IMR-90 (cell line): ENCODE results near the gene RAC3. TPM values are rescaled to one million over a fixed set of nuclear protein-coding genes. Genes with fewer than 3 reads are reported as not detected.

Experiments
- ATAC-seq: fragments of 200-7000 bp; cut with Tn5 transposase; 2 replicates; pipeline ENCODE4 v1.9.1; 2020; ENCODE audit warnings: low read depth, mild to moderate bottlenecking, moderate library complexity
- BruUV-seq: library from RNA; stranded (reverse); fragments of 400-500 nt; replicated peaks from 2 replicates; lab custom pipeline; 2021; lab: Mats Ljungman, UMichigan
- CTCF ChIA-PET: fragments of 300-600 bp; formaldehyde crosslinking; extraction: SDS; loops from one replicate; lab custom pipeline; 2021; ENCODE audit warnings: antibody characterized with exemption; lab: Yijun Ruan, JAX
- POLR2A ChIA-PET: fragments of 300-600 bp; sonication (Branson Sonifier 250); formaldehyde crosslinking; loops from one replicate; lab custom pipeline; 2022; ENCODE audit warnings: antibody characterized with exemption; ENCODE audit not compliant: unreplicated experiment; lab: Charles Lee
- DNase-seq: peaks from one replicate; pipeline ENCODE4 v3.0.0; 2013
- H2AFZ ChIP-seq: replicated peaks from 2 replicates; pipeline ENCODE3; 2013; ENCODE audit warnings: low read length, mild to moderate bottlenecking; ENCODE audit not compliant: poor library complexity
- H2AK5ac ChIP-seq: 2 replicates; pipeline ENCODE4 v1.6.1; 2013; ENCODE audit warnings: low read depth, low read length, inconsistent platforms
- H2AK9ac ChIP-seq: replicated peaks from 2 replicates; pipeline ENCODE3; 2013; ENCODE audit warnings: mild to moderate bottlenecking, low read depth, low read length, moderate library complexity; ENCODE audit not compliant: poor library complexity
- H2BK120ac ChIP-seq: 2 replicates; pipeline ENCODE4 v1.6.1; 2013; ENCODE audit warnings: low read depth, low read length, inconsistent platforms
- H2BK15ac ChIP-seq: 3 replicates; pipeline ENCODE4 v1.6.1; 2013; ENCODE audit warnings: low read depth, low read length, inconsistent platforms
- H2BK20ac ChIP-seq: 2 replicates; pipeline ENCODE4 v1.6.1; 2013; ENCODE audit warnings: low read depth, mild to moderate bottlenecking, inconsistent platforms, low read length, moderate library complexity
- H2BK5ac ChIP-seq: 2 replicates; pipeline ENCODE4 v1.6.1; 2013; ENCODE audit warnings: mild to moderate bottlenecking, low read depth, low read length, inconsistent platforms; ENCODE audit not compliant: poor library complexity, severe bottlenecking
- H3K14ac ChIP-seq: replicated peaks from 2 replicates; pipeline ENCODE4 v1.6.1; 2013; ENCODE audit warnings: low read depth, low read length, inconsistent platforms
- H3K18ac ChIP-seq: 2 replicates; pipeline ENCODE4 v1.6.1; 2013; ENCODE audit warnings: low read depth, low read length, control low read depth
- H3K23ac ChIP-seq: 2 replicates; pipeline ENCODE4 v1.6.1; 2013; ENCODE audit warnings: low read depth, low read length, inconsistent platforms
- H3K27ac ChIP-seq: 2 replicates; pipeline ENCODE4 v1.5.1; 2013; ENCODE audit warnings: mild to moderate bottlenecking, control low read depth, low read length; ENCODE audit not compliant: insufficient read depth
- H3K27me3 ChIP-seq: 2 replicates; pipeline ENCODE4 v1.6.1; 2013; ENCODE audit warnings: low read length; ENCODE audit not compliant: control insufficient read depth, insufficient read depth
- H3K36me3 ChIP-seq: 2 replicates; pipeline ENCODE4 v1.6.1; 2013; ENCODE audit warnings: low read length, mixed read lengths; ENCODE audit not compliant: control insufficient read depth, insufficient read depth
- H3K4ac ChIP-seq: 2 replicates; pipeline ENCODE4 v1.6.1; 2013; ENCODE audit warnings: low read depth, low read length, inconsistent platforms
- H3K4me1 ChIP-seq: 2 replicates; pipeline ENCODE4 v1.6.1; 2013; ENCODE audit warnings: low read length, mixed read lengths; ENCODE audit not compliant: control insufficient read depth, insufficient read depth
- H3K4me2 ChIP-seq: 2 replicates; pipeline ENCODE4 v1.6.1; 2013; ENCODE audit warnings: low read depth, mild to moderate bottlenecking, control low read depth, low read length, moderate library complexity
- H3K4me3 ChIP-seq: 2 replicates; pipeline ENCODE4 v1.5.1; 2013; ENCODE audit warnings: low read depth, mild to moderate bottlenecking, control low read depth, low read length, moderate library complexity; ENCODE audit not compliant: insufficient read depth
- H3K56ac ChIP-seq: 2 replicates; pipeline ENCODE4 v1.6.1; 2013; ENCODE audit warnings: low read length, inconsistent platforms; ENCODE audit not compliant: insufficient read depth; ENCODE audit errors: extremely low read depth
- H3K79me1 ChIP-seq, 2 experiments: 2 replicates each; pipeline ENCODE4 v1.6.1; 2013; ENCODE audit warnings: low read length in 2 of 2, inconsistent platforms in 1 of 2, low read depth in 1 of 2
- H3K9ac ChIP-seq: 2 replicates; pipeline ENCODE4 v1.6.1; 2013; ENCODE audit warnings: low read depth, low read length, control low read depth
- H3K9me1 ChIP-seq: 2 replicates; pipeline ENCODE4 v1.6.1; 2013; ENCODE audit warnings: low read length, inconsistent platforms; ENCODE audit not compliant: insufficient read depth
- H3K9me3 ChIP-seq: 2 replicates; pipeline ENCODE4 v1.6.1; 2013; ENCODE audit warnings: low read length; ENCODE audit not compliant: control insufficient read depth, insufficient read depth
- H4K20me1 ChIP-seq: 2 replicates; pipeline ENCODE4 v1.6.1; 2013; ENCODE audit warnings: low read length, inconsistent platforms; ENCODE audit not compliant: insufficient read depth
- H4K5ac ChIP-seq: 2 replicates; pipeline ENCODE4 v1.6.1; 2013; ENCODE audit warnings: mild to moderate bottlenecking, low read depth, low read length, control low read depth
- H4K8ac ChIP-seq, 2 experiments: 2 replicates each; pipeline ENCODE4 v1.6.1; 2013; ENCODE audit warnings: low read depth in 2 of 2, low read length in 2 of 2, control low read depth in 1 of 2, inconsistent platforms in 1 of 2
- H4K91ac ChIP-seq: 2 replicates; pipeline ENCODE4 v1.6.1; 2013; ENCODE audit warnings: low read depth, low read length, inconsistent platforms; ENCODE audit not compliant: insufficient read depth
- BHLHE40 ChIP-seq: fragments of 150-350 bp; IDR thresholded peaks from 2 replicates; pipeline ENCODE4 v1.6.1; 2016; ENCODE audit warnings: mild to moderate bottlenecking, low read depth, low read length
- CEBPB ChIP-seq: IDR thresholded peaks from 2 replicates; pipeline ENCODE4 v1.6.1; 2012; ENCODE audit warnings: low read depth, low read length, improper control_type of control experiment
- CTCF ChIP-seq: conservative IDR thresholded peaks from 2 replicates; pipeline ENCODE4 v1.5.1; 2012; ENCODE audit warnings: mild to moderate bottlenecking, low read depth, low read length, improper control_type of control experiment
- MAZ ChIP-seq: IDR thresholded peaks from 2 replicates; pipeline ENCODE4 v1.6.1; 2012; ENCODE audit warnings: low read depth, mild to moderate bottlenecking, low read length, improper control_type of control experiment, moderate library complexity, borderline replicate concordance
- MXI1 ChIP-seq: IDR thresholded peaks from 2 replicates; pipeline ENCODE4 v1.6.1; 2012; ENCODE audit warnings: low read depth, mild to moderate bottlenecking, low read length, moderate library complexity, borderline replicate concordance
- NFE2L2 ChIP-seq: fragments of 150-350 bp; IDR thresholded peaks from 2 replicates; pipeline ENCODE4 v1.6.1; 2016; ENCODE audit warnings: low read depth, mild to moderate bottlenecking, low read length
- RFX5 ChIP-seq: IDR thresholded peaks from 2 replicates; pipeline ENCODE4 v1.8.0; 2012; ENCODE audit warnings: low read depth, mild to moderate bottlenecking, low read length, moderate library complexity
- WGBS, 2 experiments: methylation state at CpG; one replicate each; pipeline versions ENCODE4 v1.1.5 to v1.1.7; 2013; ENCODE audit warnings: missing lambda C conversion rate in 2 of 2; ENCODE audit not compliant: insufficient read length in 1 of 2; ENCODE audit errors: extremely low coverage in 2 of 2; 5-methylcytosine and 5-hydroxymethylcytosine counted together
- dilution Hi-C: fragments of 300-500 bp; cut with HindIII; formaldehyde crosslinking; loops from one replicate; pipeline ENCODE4 v1.14.3; 2018; ENCODE audit warnings: low sequenced_read_pairs; ENCODE audit not compliant: unreplicated experiment
- in situ Hi-C: fragments of 300-500 bp; cut with MboI; formaldehyde crosslinking; loops from 3 replicates; pipeline ENCODE4 v1.14.3; 2019; ENCODE audit warnings: low sequenced_read_pairs, inconsistent platforms, mixed read lengths
- intact Hi-C: fragments of 100-400 bp; cut with micrococcal nuclease; formaldehyde crosslinking; loops from 2 replicates; pipeline ENCODE4 v1.10.0; 2022
- polyA plus RNA-seq, 3 experiments: library from polyadenylated mRNA; depleted of rRNA; stranded (reverse); fragments of >200 nt; gene quantifications; 2 replicates each; pipeline ENCODE4 v1.2.3, GENCODE V29; 2012; ENCODE audit warnings: low replicate concordance in 1 of 3
- total RNA-seq: library from RNA; depleted of rRNA; stranded (reverse); fragments of >200 nt; gene quantifications from 2 replicates; pipeline ENCODE4 v1.2.3, GENCODE V29; 2012

RAC3 gene
- total and polyA plus RNA-seq, 2 of the 4 experiments (the other 2 are of a cell fraction): 5.7 to 23.4 TPM

- no peak overlapping the region for H4K8ac ChIP-seq
- ATAC-seq (no peak), DNase-seq (no peak)
- no peak overlapping the region for H2BK20ac ChIP-seq
- peaks cover 3% of the 10 kb centered on the region for H4K20me1 ChIP-seq
- peaks cover 14% of the 10 kb centered on the region for H3K9me1 ChIP-seq
- no peak for TF ChIP-seq BHLHE40
- TF ChIP-seq RFX5: no peak
- TF ChIP-seq CTCF: no peak
- TF ChIP-seq MAZ: no peak
- no peak for TF ChIP-seq MXI1
- TF ChIP-seq NFE2L2: no peak
- TF ChIP-seq CEBPB: no peak
- ChIA-PET POLR2A (no interaction called here), CTCF (no interaction called here)
- intact Hi-C loops: no loop called here
- H3K27me3 ChIP-seq: no peaks in the 10 kb centered on the region
- peaks cover 30% of the 10 kb centered on the region for H3K36me3 ChIP-seq
- dilution Hi-C loops: no loop called here
- H2AFZ ChIP-seq: no peak overlapping the region
- no peak overlapping the region for H2BK15ac ChIP-seq
- H2AK9ac ChIP-seq: no peak overlapping the region
- no peak overlapping the region for H2BK120ac ChIP-seq
- H3K4me2 ChIP-seq: no peak overlapping the region
- H3K9ac ChIP-seq: no peak overlapping the region
- no peak overlapping the region for H3K4me3 ChIP-seq
- 100% methylated on average over 4 of the region's 21 CpGs; no CpG with 5 or more reads in 1 of the 2 experiments for WGBS, 2 experiments
- H3K14ac ChIP-seq: no peak overlapping the region
- no peaks in the 10 kb centered on the region for H3K9me3 ChIP-seq
- no peak overlapping the region for H3K27ac ChIP-seq
- no peak overlapping the region for H2AK5ac ChIP-seq
- H3K79me1 ChIP-seq: peaks cover 10 to 15% of the 10 kb centered on the region in 2 experiments
- no TSS peak for BruUV-seq
- H2BK5ac ChIP-seq: no peak overlapping the region
- H4K91ac ChIP-seq: no peak overlapping the region
- peaks cover 10% of the 10 kb centered on the region for H3K4me1 ChIP-seq
- no peak overlapping the region for H3K18ac ChIP-seq
- in situ Hi-C loops: no loop called here
- no peak overlapping the region for H4K5ac ChIP-seq
- H3K4ac ChIP-seq: no peak overlapping the region
- H3K23ac ChIP-seq: no peak overlapping the region
- no peak overlapping the region for H3K56ac ChIP-seq
These were observed 15.4 kb downstream of the RAC3 start for GRCh38 chr17:82046903-82047302.
